Activated naive CD8-positive, alpha-beta T cell treated with anti-CD3 and anti-CD28 coated beads, Interleukin-2, amount 50 U/mL, for 16 hours (primary cell): ENCODE results near the gene FAM118B.

Source experiments
- DNase-seq: peaks from one replicate; pipeline ENCODE4 v3.0.0-alpha.2; 2020; ENCODE audit warnings: low read depth, low spot score

Gene FAM118B

GRCh38 chr11:126211236-126212088 is at the start of gene FAM118B, which contains the start of gene RPUSD4:
Gene FAM118B, plus strand, starts transcription at chr11:126211782. Its CDS starts 23,220 bp downstream, at chr11:126235002.
Gene RPUSD4, minus strand, starts transcription at chr11:126211650. Its CDS starts 12 bp downstream, at chr11:126211638.
- peak; percentile 99 for DNase-seq

GRCh38 chr11:126162306-126163030 is 49.1 kb upstream of the FAM118B start:
- no peak for DNase-seq

GRCh38 chr11:126163074-126163700 is 48.4 kb upstream of the FAM118B start:
- DNase-seq = no peak

- no peak for DNase-seq
Observed at GRCh38 chr11:126163779-126164178, 47.8 kb upstream of the FAM118B start.

- no peak for DNase-seq
Observed at GRCh38 chr11:126164781-126165180, 46.8 kb upstream of the FAM118B start.

GRCh38 chr11:126165311-126165720 is 46.3 kb upstream of the FAM118B start:
- no peak for DNase-seq

- DNase-seq = no peak
Observed at GRCh38 chr11:126165757-126166156, 45.8 kb upstream of the FAM118B start.

GRCh38 chr11:126166413-126166812 is 45.2 kb upstream of the FAM118B start:
- no peak for DNase-seq

- no peak for DNase-seq
Observed at GRCh38 chr11:126167488-126167887, 44.1 kb upstream of the FAM118B start.

- DNase-seq = no peak
Observed at GRCh38 chr11:126169291-126169690, 42.3 kb upstream of the FAM118B start.

GRCh38 chr11:126172596-126173038 is 39.0 kb upstream of the FAM118B start:
- DNase-seq = no peak

- DNase-seq = no peak
Observed at GRCh38 chr11:126173257-126173656, 38.3 kb upstream of the FAM118B start.

GRCh38 chr11:126174816-126175215 is 36.8 kb upstream of the FAM118B start:
- no peak for DNase-seq

- no peak for DNase-seq
Observed at GRCh38 chr11:126175393-126175792, 36.2 kb upstream of the FAM118B start.

- DNase-seq = no peak
Observed at GRCh38 chr11:126176853-126177470, 34.6 kb upstream of the FAM118B start.

- DNase-seq = no peak
Observed at GRCh38 chr11:126181939-126182730, 29.4 kb upstream of the FAM118B start.

- DNase-seq = no peak
Observed at GRCh38 chr11:126182787-126183445, 28.7 kb upstream of the FAM118B start.

GRCh38 chr11:126185259-126186024 is 26.1 kb upstream of the FAM118B start:
- no peak for DNase-seq

- no peak for DNase-seq
Observed at GRCh38 chr11:126186025-126186698, 25.4 kb upstream of the FAM118B start.
